Measurements from ENCODE around the gene RBFOX2.
"Not testable (repeated sequence)": the region's sequence is repeated elsewhere in the genome, so short reads cannot be mapped to it uniquely, and the experiment has no call there.

RBFOX2 gene

DNA sequence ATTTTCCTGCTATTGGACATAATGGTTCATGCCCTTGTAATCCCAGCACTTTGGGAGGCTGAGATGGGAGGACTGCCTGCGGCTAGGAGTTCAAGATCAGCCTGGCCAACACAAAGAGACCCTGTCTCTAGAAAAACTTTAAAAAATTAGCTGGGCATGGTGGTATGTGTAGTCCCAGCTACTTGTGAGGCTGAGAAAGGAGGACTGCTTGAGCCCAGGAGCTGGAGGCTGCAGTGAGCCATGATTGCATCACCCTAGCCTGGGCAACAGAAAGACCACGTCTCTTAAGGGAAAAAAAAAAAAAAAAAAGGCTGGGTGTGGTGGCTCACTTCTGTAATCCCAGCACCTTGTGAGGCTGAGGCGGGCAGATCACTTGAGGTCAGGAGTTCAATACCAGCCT is 217.0 kb downstream of the RBFOX2 start:
- DNase-seq = no peak

DNA sequence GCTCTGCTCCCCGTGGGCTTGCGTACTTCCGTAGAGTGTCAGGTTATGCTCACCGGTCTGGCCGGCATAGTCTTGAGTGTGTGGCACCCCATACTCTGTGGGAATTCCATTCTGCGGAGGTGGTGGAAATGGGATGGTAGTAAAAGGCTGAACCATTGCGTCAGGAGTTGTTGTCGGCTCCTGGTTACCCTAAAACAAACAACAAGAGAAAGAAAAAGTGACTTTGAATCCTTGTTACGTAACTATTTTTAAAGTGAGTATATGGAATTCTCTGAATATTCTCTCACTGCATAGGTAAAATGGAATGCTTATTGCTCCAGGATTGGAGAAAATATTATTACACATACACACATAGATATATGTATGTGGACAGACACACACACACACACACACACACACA is 218.8 kb downstream of the RBFOX2 start:
- no peak for DNase-seq

DNA sequence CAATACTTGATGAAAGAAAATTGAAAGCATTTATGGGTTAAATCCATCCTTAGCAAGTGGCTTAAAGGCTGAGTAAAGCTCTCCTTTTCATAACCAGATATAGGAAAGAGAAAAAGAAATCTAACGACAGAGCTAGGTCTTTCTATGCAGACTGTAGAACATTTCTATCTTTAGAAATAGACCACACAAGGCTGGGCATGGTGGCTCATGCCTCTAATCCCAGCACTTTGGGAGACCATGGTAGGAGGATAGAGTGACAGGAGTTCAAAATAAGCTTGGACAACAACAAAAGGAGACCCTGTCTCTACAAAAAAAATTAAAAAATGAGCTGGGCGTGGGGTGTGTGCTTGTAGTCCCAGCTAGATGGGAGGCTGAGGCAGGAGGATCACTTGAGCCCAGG is 220.2 kb downstream of the RBFOX2 start:
- no peak for DNase-seq

DNA sequence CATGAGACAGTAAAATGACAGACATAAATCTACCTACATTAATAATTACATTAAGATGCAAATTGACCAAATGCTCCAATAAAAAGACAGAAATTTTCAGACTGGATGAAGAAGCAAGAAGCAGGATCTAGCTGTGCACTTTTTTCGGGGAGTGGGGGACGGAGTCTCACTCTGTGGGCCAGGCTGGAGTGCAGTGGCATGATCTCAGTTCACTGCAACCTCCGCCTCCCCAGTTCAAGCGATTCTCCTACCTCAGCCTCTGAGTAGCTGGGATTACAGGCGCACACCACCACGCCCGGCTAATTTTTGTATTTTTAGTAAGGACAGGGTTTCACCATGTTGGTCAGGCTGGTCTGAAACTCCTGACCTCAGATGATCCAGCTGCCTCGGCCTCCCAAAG is 222.0 kb downstream of the RBFOX2 start:
- not testable (repeated sequence) for DNase-seq

DNA sequence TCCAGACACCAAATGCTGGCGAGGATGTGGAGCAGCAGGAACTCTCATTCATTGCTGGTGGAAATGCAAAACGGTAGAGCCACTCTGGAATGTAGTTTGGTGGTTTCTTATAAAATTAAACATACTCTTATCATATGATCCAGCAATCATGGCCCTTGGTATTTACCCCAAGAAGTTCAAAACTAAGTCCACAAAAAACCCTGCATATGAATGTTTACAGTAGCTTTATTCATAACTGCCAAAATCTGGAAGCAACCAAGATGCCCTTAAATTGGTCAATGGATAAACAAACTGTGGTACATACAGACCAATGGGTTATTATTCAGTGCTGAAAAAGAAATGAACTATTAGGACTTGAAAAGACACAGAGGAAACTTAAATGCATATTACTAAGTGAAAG is 223.2 kb downstream of the RBFOX2 start:
- DNase-seq = no peak

DNA sequence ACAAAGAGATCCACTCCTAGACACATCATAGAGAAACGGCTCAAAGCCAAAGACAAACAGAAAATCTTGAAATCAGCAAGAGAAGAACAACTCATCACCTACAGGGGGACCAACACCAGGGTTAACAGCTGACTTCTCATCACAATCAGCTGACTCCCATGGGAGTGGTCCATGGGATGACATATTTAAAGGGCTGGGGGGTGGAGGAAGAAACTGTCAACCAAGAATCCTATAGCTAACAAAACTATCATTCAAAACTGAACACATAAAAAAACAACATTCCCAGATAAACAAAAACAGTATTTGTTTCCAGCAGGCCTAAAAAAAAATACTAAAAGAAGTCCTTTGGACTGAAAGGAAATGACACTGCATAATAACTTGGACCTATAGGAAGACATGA is 224.2 kb downstream of the RBFOX2 start:
- no peak for DNase-seq

DNA sequence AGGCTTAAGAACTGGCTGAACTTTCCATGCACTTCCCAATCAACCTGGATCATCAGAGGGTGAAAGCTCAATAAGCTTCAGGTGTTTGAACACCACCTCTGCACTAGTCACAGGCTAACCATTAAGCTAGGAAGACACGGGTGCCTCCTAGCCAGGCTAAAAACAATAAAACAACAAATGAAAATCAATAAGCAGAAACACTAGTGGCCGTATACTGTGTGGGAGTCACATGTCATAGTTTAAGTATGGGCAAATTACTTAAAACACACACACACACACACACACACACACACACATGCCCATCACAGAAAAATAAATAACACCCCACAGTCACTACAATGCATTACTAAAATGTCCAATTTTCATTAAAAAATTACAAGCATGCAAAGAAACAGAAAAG is 225.7 kb downstream of the RBFOX2 start:
- no peak for DNase-seq

DNA sequence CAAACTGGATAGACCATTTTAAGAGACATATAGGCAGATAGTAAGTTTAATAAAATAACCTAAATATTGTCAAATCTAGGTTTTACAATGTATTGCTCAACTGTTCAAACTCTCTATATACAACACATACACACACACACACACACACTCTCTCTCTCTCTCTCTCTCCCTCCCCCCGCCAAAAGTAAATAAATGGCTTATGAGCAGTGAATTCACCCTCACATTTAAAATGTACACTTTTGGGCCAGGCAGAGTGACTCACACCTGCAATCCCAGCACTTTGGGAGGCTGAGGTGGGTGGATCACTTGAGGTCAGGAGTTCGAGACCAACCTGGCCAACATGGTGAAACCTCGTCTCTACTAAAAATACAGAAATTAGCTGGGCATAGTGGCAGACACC is 227.3 kb downstream of the RBFOX2 start:
- DNase-seq = not testable (repeated sequence)

DNA sequence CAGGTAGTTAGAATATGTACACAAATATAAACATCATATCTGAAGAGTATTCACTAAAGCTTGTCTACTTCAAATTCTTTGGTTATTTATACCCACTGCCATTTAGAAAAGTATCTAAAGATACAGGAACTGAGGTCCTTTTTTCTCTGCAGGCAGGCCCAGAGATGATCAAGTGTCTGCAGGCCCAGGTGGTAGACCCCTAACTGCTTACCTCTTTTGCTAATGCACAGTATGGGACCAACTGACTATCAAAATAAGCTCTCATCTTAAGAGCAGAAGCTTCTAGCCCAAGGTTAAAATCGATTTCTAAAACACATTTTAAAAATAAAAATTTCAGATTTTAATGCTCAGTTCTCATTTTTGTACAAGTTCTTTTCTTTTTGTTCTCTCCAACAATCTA is 229.5 kb downstream of the RBFOX2 start:
- no peak for DNase-seq

DNA sequence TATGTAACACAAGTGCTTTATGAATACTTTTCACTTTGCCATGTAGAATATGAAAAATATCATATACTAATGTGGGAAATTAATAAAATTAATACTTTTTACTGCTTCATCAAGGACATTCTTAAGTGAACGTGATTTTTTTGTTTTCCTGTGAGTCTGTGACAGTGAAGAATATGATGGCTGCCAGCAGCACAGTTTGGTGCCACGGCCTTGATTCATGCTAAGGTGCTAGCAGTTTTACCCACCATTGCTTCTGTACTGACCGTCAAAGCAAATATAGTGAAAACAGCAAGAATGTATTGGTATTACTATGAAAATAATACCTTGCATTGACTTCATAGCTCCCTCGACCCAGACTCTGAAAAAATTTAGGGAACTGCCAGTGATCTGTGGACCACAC is 231.2 kb downstream of the RBFOX2 start:
- no peak for DNase-seq

DNA sequence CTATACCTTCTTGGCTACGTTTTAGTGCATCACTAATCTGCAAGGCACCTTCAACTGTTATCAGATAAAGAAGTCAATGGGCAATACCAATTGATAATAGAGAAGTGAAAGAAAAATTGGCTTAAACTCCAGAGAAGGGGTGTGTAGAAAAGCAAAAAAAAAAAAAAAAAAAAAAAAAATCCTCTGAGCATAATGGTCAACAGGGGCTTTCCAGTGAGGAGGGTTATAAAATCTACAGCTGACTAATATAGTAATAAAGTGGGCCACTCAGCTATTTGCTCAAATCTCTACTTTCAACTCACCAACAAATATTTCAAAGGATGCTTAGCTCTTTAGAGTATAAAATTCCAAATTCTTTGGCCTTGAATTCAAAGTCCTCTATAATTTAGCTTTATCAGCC is 233.1 kb downstream of the RBFOX2 start:
- DNase-seq = no peak

DNA sequence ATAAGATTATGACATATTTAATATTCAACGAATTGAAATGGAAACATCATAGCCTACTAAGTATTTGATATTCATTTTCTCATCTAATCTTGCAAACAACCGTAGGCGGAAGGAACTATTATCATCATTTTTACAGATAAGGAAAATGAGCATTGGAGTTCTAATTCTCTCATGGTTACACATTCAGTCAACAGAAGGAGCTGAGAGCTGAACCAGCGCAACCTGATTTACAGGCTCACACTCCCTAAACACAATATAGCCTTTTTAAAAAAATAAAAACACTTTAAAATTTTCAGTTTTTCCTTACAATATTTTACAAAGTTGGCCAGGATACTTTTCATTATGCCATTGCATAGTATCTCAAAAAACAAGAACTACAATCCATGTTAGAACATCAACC is 236.1 kb downstream of the RBFOX2 start:
- DNase-seq = no peak

DNA sequence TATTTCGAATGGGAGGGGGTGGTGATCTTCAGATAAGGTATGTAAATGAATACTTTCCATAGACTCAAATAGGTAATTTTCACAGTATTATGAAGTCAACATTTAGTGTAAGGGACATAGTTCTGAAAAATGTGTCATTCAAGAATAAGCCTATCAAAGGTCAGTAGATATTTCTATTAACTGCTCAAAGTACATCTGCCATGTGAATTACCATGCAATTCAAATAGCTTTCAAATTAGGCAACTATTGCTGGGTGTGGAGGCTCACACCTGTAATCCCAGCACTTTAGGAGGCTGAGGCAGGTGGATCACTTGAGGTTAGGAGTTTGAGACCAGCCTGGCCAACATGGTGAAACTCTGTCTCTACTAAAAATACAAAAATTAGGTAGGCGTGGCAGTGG is 236.8 kb downstream of the RBFOX2 start:
- not testable (repeated sequence) for DNase-seq

DNA sequence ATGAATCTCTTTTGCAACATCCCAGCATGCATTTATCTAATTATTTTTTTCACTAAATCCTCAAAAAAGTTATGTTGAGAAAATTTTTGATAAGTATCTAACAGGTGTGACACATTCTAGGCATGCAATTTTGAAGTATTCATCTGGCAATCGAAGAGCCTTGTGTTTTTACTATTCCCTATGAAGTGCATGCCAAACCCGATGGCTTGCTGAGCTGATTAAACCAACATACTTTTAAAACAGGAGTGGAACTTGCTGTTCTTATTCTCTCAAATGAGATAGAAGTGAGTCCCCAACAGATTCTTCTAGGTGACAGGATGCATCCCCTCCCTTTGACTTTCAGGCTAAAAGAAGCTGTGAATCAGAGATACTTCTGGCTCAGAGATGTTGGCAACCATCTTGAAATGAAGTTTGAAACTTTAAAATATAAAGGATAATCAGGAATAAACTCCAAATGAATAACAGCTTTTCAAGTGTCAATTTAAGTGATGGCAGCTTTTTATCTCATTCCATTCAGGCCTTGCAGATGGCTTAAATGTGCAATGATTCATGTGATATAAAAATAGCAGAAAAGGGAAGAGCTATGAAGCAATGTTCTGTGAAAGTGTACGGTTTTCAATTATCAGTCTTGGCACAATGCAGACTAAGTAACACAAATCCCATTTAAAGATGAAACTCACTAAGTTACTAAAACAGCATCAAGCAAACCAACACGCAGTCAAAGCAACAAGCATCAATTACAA is 243.3 kb downstream of the RBFOX2 start:
- DNase-seq = no peak

DNA sequence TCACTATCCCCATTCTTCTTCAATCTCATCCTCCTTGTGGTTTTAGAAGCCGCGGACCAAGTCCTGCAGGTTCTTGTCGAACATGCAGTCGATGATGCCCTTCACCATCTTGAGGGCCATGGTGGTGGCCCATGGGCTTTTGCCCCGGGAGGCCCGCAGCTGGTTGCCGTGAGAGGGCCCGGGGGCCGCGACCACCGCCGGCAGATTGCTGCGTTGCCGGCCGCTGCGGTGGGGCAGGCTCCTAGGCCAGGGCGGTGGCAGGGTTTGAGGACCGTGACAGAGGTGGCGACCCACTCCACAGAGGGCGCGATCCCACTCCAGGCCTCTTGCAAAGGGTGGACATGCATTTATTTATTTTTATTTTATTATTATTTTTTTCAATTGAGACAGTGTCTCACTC is 244.0 kb downstream of the RBFOX2 start:
- DNase-seq = no peak

DNA sequence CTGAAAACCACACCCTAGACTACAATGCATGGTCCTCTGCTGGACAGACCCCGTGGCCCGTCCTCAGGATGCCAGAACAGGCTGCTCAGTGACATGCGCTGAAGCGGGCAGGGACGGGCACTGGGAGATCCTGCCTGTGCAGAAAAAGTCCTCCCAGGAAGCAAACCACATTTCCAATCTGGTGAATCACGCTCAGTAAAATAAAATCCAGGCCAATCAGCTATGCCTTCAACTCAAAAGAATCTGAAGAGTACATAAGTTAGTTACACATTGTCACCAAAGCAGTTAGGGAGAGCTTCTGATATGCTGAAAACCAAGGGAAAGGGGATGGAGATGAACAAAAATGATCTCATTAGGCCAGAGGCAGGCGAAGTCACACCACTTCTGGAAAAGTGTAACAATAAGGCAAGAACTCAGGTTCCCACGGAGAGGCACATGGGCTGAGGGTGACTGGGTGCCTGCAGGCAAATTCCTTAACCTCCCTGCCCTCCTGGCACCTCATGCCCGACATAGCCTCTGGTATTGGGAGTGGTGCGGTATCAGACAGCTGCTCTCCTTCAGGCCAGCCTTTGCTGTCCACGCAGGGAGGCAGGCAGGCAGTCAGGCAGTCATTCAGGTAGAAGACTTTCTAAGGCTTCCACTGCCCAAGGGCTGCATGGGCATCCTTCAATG is 244.5 kb downstream of the RBFOX2 start:
- DNase-seq = no peak

DNA sequence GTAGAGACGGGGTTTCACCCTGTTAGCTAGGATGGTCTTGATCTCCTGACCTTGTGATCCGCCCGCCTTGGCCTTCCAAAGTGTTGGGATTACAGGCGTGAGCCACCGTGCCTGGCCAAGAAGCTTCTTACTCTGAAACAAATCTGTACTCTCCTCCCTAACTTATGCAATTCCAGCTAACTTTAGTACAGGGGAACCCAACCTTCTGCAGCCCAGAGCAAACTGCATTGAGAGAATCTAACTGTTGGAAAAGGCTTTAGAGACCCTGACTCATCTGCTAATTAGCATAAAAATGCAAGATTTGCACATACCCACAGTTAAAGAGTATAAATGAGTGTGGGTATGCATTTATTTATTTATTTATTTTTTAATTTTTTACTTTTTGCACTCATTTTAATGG is 246.1 kb downstream of the RBFOX2 start:
- DNase-seq = no peak

DNA sequence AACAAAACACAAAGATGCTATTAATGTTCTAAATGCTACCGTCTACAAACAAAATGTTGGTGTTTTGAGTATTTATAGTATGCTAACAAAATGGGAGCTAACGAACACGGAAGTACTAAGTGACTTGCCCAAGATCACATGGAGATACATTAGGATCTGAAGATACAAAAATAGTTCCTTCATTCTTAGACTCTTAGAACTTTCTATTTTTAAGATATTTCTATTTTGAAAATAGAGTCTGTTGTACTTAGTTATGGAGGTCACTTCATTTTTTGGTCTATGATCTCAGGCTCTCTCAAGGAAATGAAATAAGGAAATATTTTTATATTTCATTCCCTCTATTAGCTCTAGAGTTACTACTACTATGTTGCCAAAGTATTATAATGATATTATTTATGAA is 246.7 kb downstream of the RBFOX2 start:
- DNase-seq = no peak

DNA sequence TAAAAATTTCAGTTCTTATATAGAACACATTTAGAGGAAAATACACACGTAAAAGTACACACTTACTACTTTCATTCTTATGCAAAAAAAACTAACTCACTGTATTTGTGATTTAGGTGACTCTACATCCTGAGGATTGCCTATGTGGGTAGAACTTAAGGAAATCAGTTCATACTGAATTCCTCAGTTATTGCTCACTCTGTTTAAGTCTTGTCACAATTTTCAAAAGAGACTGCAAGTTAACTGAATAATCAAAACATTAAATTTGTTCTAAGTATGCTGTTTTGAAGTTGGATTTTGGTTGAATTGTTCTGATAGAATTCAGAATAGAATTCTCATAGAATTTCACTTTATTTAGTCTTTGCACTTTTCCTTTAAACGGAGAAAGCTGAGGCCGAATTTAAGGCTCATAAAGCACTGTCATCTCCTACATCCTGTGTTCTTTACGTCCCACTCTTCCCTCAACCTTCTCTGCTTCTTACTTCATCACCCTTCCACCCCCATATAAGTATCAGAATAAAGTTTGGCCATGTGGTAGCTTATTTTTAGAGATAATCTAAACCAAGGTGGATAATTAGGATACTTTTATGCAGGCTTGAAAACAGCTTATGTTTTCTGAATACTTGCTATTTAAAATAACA is 251.2 kb downstream of the RBFOX2 start:
- DNase-seq = no peak

DNA sequence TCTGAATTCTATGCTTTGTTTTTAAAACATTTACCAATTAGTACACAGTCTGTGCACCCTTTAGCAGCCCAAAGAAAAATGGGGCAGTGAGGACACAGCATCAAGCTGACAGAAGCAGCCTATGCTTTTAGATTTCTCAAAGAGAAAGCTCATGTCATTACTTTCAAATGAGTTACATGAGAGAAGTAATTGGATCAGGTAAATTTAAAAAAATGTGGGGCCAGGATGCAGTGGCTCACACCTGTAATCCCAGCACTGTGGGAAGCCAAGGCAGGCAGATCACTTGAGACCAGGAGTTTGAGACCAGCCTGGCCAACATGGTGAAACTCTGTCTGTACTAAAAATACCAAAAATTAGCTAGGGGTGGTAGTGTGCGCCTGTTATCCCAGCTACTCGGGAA is 253.3 kb downstream of the RBFOX2 start:
- DNase-seq = no peak

DNA sequence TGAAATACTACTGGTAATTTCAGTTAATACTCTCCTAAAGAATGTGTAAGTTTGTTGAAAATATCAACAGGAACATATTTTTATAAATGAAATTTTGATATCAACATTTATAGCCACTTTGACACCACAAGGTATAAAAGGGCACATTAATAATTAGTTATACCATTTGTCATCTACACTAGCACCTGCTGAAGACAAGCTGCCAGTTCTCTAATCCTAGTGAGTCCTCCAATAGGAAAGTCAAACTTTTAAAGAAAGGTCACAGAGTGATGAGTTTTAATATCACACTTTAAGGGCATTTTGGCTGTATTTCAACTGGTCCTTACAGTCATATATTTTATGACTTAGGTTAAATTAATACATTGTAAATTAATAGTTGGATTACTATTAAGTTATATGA is 258.6 kb downstream of the RBFOX2 start:
- DNase-seq = no peak

DNA sequence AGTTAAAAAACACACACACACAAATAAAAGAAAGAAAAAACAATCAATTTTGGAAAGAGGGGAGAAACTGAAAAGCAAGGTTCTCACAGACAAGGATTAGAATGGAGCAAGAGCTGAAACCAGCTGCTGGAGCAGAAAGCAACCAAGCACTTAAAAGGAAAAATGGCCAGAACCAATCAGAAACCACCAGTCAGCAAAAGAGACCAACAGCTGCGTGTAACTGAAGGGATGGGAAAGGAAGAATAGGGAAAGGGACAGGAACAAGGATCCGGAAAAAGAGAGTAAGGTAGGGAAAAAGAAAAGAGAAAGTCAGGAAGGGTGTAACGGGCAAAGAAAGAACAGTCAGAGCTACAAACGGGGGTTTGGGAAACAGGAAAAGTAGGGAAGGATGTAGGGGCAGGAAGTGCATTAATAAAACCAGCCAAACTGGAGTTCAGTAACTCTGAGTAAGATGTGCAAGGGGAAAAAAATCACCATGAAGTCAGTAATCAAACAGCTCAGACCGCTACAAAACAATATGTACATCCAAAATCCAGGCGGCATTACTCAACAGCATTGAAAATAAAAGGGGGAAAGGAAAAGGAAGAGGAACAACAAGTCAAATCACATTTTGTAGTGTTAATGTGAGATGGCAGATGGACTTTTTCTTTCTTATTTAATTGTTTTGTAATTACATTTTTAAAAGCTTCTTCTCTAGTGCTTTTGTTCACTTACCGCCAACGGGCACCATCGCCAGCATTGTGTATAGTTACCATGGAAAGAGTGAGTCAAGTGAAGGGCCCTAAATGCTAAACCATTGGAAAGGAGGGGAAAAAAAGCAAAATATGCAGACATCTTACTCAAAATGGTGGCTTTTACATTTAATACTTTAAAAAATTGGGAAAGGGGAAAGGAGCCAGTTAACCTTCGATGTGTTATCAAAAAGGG is 261.7 kb downstream of the RBFOX2 start:
- no peak for DNase-seq

DNA sequence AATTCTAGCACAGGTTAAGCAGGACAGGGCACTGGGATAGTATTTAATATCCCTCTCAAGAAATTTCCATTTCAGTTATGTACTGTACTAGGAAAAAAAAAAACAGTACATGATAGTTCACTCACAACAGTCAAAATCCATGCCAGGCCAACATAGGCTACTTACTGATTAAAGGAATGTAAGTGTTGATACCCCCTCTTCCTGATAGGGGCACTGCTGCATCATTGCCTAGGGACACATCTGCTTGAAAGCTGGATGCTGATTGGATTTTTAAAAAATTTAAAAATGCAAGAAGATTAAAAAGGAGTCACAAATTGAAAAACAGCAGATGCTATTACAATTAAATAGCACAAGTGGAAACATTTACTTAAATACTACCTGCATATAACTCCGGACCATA is 267.6 kb downstream of the RBFOX2 start:
- DNase-seq = no peak
